Body of pancreas (tissue), 4 donors: ENCODE results near the gene NR1I2. TPM values are rescaled to one million over a fixed set of nuclear protein-coding genes. Genes with fewer than 3 reads are reported as not detected.

Experiments
- ATAC-seq: fragments of 150-250 bp; one replicate; pipeline ENCODE4 v1.9.1; 2016
- DNase-seq, 4 donors: peaks; one replicate each; pipeline ENCODE4 v3.0.0-alpha.2; 2019
- H3K27ac ChIP-seq, 4 donors: fragments of 200-600 bp; sonication (generic); 1 replicate in 3 of 4; 2 replicates in 1 of 4; pipeline versions ENCODE4 v1.5.1 to v1.6.1; 2016 to 2019; ENCODE audit warnings: mild to moderate bottlenecking in 1 of 4, mixed read lengths in 1 of 4, moderate library complexity in 1 of 4
- H3K27me3 ChIP-seq, 2 donors: fragments of 200-600 bp; sonication (generic); one replicate each; pipeline ENCODE4 v1.6.0; 2016; ENCODE audit warnings: mild to moderate bottlenecking in 1 of 2
- H3K36me3 ChIP-seq, 2 donors: fragments of 200-600 bp; sonication (generic); replicated peaks in 1 of 2; 2 replicates each; pipeline ENCODE4 v1.5.1; 2016; ENCODE audit warnings: low read depth in 2 of 2; ENCODE audit not compliant: insufficient read depth in 1 of 2
- H3K4me1 ChIP-seq: fragments of 200-600 bp; sonication (generic); one replicate; pipeline ENCODE4 v1.6.0; 2016
- H3K4me3 ChIP-seq, 2 donors: fragments of 200-600 bp; sonication (generic); 1 replicate in 1 of 2; 2 replicates in 1 of 2; pipeline ENCODE4 v1.5.1; 2016 to 2019
- H3K9me3 ChIP-seq, 3 donors: fragments of 200-600 bp; sonication (generic); 1 replicate in 2 of 3; 2 replicates in 1 of 3; pipeline ENCODE4 v1.5.1; 2016
- CTCF ChIP-seq, 7 experiments: fragments of 450-650 bp in 4 of 7; fragments of 200-600 bp in 3 of 7; sonication (generic) in 3 of 7; IDR thresholded peaks; one replicate each; pipeline ENCODE4 v1.5.1; 2016 to 2019; ENCODE audit warnings: antibody characterized with exemption in 7 of 7
- POLR2A ChIP-seq, 3 donors: fragments of 450-650 bp; IDR thresholded peaks; one replicate each; pipeline ENCODE4 v1.6.1; 2016; ENCODE audit warnings: antibody characterized with exemption in 3 of 3, mild to moderate bottlenecking in 2 of 3
- WGBS, 2 donors: methylation state at CpG; one replicate each; pipeline ENCODE4 v1.1.5; 2017; 5-methylcytosine and 5-hydroxymethylcytosine counted together
- intact Hi-C: fragments of 100-400 bp; cut with DNase I; formaldehyde crosslinking; loops from one replicate; pipeline ENCODE4 v1.15.1; 2023
- total RNA-seq, 2 donors: library from RNA; depleted of rRNA; stranded (reverse); fragments of >200 nt; gene quantifications; one replicate each; pipeline ENCODE4 v1.1.0, GENCODE V29; 2016

NR1I2 gene
- total RNA-seq, 2 donors from 2014 or later, result 5.4 TPM; not detected in 1

GRCh38 chr3:119819806-119820205, 37.9 kb downstream of the NR1I2 start:
- WGBS, 2 donors, result 47 to 80% methylated on average over 2 of the region's 2 CpGs
- ATAC-seq (no peak), DNase-seq (no peak)
- no peaks in the 10 kb centered on the region for H3K27me3 ChIP-seq
- no peaks in the 10 kb centered on the region for H3K9me3 ChIP-seq
- intact Hi-C loops, result no loop called here
- H3K36me3 ChIP-seq, result no peaks in the 10 kb centered on the region
- no peak overlapping the region for H3K4me3 ChIP-seq
- no peak for TF ChIP-seq POLR2A (IDR thresholded peaks at IDR 0.05)
- TF ChIP-seq CTCF (IDR thresholded peaks at IDR 0.05), result no peak
- no peaks in the 10 kb centered on the region for H3K4me1 ChIP-seq
- H3K27ac ChIP-seq, result no peak overlapping the region

- no peak overlapping the region for H3K4me3 ChIP-seq
- no peak for TF ChIP-seq CTCF (IDR thresholded peaks at IDR 0.05)
- no peak for TF ChIP-seq POLR2A (IDR thresholded peaks at IDR 0.05)
- no peak overlapping the region for H3K27ac ChIP-seq
- DNase-seq (no peak), ATAC-seq (no peak)
- no peaks in the 10 kb centered on the region for H3K27me3 ChIP-seq
- intact Hi-C loops, result no loop called here
- H3K9me3 ChIP-seq, result no peaks in the 10 kb centered on the region
- WGBS, 2 donors, result 87 to 100% methylated on average over 1 of the region's 1 CpG
- no peaks in the 10 kb centered on the region for H3K36me3 ChIP-seq
- no peaks in the 10 kb centered on the region for H3K4me1 ChIP-seq
Observed at GRCh38 chr3:119825820-119826219, 43.9 kb downstream of the NR1I2 start.

- no peak overlapping the region for H3K4me3 ChIP-seq
- TF ChIP-seq CTCF (IDR thresholded peaks at IDR 0.05), result no peak
- H3K27ac ChIP-seq, result no peak overlapping the region
- H3K36me3 ChIP-seq, result no peaks in the 10 kb centered on the region
- ATAC-seq, result no peak
- H3K9me3 ChIP-seq, result no peaks in the 10 kb centered on the region
- no peak for DNase-seq
- no peaks in the 10 kb centered on the region for H3K27me3 ChIP-seq
- no peaks in the 10 kb centered on the region for H3K4me1 ChIP-seq
- intact Hi-C loops, result no loop called here
- WGBS, 2 donors, result 88 to 93% methylated on average over 7 of the region's 7 CpGs
Observed at GRCh38 chr3:119826711-119827608, 45.1 kb downstream of the NR1I2 start.

GRCh38 chr3:119829420-119829819, 47.5 kb downstream of the NR1I2 start:
- no peak for DNase-seq
- no peak overlapping the region for H3K27ac ChIP-seq
- H3K27me3 ChIP-seq, result no peaks in the 10 kb centered on the region
- H3K4me1 ChIP-seq, result no peaks in the 10 kb centered on the region
- no peak overlapping the region for H3K4me3 ChIP-seq
- TF ChIP-seq POLR2A (IDR thresholded peaks at IDR 0.05), result no peak
- no peak for TF ChIP-seq CTCF (IDR thresholded peaks at IDR 0.05)
- 85 to 95% methylated on average over 2 of the region's 2 CpGs for WGBS, 2 donors
- no peaks in the 10 kb centered on the region for H3K9me3 ChIP-seq
- no peaks in the 10 kb centered on the region for H3K36me3 ChIP-seq
- intact Hi-C loops, result no loop called here
- ATAC-seq, result no peak

GRCh38 chr3:119831022-119831421, 49.1 kb downstream of the NR1I2 start:
- H3K4me3 ChIP-seq, result no peak overlapping the region
- H3K27me3 ChIP-seq, result no peaks in the 10 kb centered on the region
- no peak overlapping the region for H3K27ac ChIP-seq
- no peaks in the 10 kb centered on the region for H3K4me1 ChIP-seq
- no peaks in the 10 kb centered on the region for H3K9me3 ChIP-seq
- intact Hi-C loops, result no loop called here
- ATAC-seq, result no peak
- TF ChIP-seq CTCF (IDR thresholded peaks at IDR 0.05) (no peak), POLR2A (IDR thresholded peaks at IDR 0.05) (no peak)
- WGBS, 2 donors, result 94 to 96% methylated on average over 3 of the region's 3 CpGs
- H3K36me3 ChIP-seq, result no peaks in the 10 kb centered on the region
- DNase-seq, result no peak
